ENCODE data around the gene P2RX3.
A peak's percentile ranks its signal among the peaks of the same experiment; 100 is the strongest.
"Not testable (repeated sequence)": the region's sequence is repeated elsewhere in the genome, so short reads cannot be mapped to it uniquely, and the experiment has no call there.

The P2RX3 gene

GRCh38 chr11:57338142-57338541, at the start of gene P2RX3:
Gene P2RX3 (plus strand): TSS chr11:57338352. CDS start chr11:57338551, 199 bp downstream.
- no peak for DNase-seq

DNA sequence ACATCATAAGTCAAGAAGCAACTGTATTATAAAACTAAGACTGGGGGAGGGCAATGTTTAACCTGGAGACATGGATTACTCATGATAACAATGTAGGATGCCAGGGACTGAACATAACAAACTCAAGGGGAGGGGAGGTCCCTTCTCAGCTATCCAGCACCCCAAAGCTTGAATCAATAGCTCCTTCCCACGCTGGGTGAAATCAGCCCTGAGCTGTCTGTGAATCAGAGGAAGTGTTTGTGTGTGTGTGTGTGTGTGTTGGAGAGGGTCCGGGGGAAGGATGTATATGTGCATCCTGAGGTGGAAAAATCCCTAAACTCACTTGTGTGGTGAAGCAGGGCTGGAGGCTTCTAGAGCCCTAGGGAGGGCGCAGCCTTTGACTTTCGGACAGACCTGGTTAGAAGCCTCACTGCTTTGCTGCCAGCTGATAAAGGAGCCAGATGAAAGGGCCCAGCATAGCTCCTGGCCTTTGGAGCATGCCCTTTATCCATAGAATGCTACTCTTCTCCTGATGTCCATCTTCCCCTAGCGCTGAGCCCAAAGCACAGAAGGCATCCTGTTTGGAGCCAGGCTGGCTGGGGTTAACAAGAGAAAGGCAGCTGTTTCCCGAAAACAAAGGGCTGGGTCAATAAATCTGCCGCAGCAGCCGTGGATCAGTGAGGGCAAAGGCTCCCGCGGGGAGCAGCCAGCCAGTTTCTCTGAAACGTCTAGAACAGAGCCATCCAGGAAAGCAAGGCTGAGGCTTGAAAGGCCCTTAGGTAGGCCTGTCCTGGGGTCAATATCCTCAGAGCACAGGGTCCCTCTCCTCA, 49.2 kb upstream of the P2RX3 start:
- peak in 1 of 2 experiments; percentile 57 for DNase-seq

- no peak for DNase-seq
These were observed 47.9 kb upstream of the P2RX3 start for GRCh38 chr11:57290288-57290687.

DNA sequence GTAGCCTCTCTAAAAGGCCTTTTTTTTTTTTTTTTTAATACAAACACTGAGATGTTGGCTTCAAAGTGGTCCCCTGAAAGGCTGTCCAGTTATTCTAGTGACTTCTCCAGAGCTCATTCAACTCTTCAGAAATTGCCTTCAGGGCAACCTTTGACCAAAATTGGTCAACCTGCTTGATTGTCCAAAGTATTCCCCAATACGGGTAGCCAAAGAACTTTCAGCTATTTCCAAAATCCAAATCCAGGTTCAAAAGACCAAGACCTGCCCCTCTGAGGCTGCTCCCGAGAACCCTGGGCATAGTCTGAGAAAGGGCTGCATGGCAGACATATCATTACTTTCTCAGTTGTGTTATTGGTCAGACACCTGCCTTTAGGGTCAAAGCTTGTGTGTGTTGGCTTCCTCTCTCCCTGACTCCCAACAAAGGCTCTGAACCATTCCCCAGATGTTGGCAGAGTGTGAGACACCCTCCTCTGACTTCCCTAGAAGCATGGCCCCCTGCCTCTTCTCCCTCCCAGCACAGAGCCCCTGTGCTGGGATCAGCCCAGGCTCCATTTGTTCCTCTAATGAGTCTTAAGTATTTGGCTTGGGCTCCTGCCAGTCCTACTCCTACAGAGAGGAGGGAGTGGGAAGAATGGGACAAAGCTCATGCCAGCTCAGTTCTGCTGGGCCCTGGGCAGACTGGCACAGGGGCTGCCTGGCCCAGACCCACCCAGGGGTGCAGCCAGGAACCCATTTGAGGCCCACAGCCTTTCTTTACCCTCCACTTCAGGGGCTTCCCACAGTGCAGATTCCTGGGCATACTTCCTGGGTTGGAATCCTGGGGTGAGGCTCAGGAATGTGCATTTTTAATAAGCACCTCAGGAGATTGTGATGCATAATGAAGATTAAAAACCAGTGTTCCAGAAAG, 43.7 kb upstream of the P2RX3 start:
- peak; percentile 12 to 27 for DNase-seq

DNA sequence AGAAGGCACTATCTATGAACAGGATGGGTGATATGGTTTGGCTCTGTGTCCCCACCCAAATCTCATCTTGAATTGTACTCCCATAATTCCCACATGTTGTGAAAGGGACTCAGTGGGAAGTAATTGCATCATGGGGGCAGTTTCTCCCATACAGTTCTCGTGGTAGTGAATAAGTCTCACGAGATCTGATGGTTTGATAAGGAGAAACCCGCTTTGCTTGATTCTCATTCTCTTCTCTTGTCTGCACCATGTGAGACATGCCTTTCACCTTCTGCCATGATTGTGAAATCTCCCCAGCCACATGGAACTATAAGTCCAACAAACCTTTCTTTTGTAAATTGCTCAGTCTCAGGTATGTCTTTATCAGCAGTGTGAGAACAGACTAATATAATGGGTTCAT, 41.9 kb upstream of the P2RX3 start:
- not testable (repeated sequence) for DNase-seq

DNA sequence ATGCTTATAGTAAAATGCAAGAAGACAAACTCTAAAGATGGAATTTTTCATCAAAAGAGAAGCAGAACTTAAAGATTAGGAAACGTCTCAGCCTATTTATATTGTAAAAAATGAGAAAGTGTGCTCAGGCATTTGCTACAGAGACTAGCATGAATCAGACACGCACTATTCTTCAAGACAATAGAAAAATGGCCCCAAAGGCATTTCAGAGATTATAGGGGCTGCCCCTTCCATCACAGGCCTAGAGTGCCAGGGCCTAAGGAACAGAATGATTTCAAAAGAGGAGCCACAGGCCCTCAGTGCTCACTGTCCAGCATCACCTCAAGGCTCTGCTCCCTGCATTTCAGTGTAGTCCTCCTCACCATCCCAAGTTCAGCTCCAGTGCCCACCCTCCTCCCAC, 40.9 kb upstream of the P2RX3 start:
- DNase-seq: no peak

- DNase-seq: no peak
These were observed 38.9 kb upstream of the P2RX3 start for GRCh38 chr11:57299150-57299737.

GRCh38 chr11:57300785-57301184, 37.4 kb upstream of the P2RX3 start:
- no peak for DNase-seq

DNA sequence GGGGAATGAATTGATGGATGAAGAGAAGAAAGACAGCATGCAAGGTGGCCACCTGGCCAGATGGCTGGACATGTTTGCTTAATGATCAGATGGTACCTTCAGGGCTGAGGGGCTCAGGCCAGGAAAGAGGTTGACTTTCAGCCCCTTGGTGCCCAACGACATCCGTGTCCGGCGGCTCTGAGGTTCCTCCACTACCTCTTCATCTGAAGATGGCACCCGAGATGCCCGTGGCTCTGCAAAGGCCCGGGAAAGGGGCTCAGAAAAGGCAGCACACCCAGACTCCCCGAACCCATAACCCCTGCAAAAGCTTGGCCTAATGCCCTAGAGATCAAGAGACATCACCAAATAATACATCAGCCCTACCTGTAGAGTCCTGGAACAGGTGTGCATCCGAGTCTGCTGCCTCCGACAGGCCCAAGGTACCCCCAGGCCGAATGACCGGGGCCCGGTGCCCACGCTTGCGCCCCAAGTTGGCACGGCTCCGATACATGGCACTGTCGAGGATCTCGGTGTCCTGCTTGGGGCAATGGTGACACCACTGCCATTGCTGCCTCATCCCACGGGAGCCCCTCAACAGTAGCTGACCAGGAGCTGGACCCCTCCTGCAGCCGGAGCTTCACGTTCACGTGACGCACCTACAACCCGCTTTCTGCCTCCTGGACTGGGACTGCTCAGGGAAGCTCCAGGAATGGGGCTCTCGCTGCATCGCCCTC, 36.3 kb upstream of the P2RX3 start:
- no peak for DNase-seq

- no peak for DNase-seq
These were observed 35.7 kb upstream of the P2RX3 start for GRCh38 chr11:57302489-57302888.

DNA sequence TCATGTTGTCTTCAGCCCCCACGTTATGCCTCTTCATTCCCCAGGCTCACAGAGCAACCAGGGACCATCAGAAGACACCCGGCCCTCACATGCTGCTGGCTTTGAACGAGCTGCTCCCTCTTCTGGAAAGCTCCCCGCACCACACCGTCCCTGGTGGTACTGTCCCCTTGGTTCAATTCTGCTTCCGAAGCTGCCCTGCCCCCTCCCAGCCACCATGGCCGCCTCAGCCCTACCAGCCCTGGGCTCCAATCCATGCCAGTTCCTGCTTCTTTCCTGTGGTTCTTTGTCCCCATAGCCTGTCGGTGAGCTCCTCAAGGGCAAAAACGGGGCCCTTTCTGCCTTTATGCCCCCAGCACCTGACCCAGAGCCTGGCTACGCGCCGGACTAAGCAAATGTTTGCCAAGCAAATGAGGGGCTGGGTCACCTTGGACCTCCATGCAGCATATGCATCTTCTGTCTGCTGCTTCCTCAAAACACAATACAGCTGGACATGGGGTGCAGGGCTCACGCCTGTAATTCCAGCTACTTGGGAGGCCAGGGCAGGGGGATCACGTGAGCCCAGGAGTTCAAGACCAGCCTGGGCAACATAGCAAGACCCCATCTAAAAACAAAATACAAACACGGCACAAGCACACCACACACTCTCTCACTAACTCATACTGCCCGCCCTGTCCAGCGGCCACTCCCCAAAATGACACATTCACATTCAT, 34.7 kb upstream of the P2RX3 start:
- DNase-seq: no peak

DNA sequence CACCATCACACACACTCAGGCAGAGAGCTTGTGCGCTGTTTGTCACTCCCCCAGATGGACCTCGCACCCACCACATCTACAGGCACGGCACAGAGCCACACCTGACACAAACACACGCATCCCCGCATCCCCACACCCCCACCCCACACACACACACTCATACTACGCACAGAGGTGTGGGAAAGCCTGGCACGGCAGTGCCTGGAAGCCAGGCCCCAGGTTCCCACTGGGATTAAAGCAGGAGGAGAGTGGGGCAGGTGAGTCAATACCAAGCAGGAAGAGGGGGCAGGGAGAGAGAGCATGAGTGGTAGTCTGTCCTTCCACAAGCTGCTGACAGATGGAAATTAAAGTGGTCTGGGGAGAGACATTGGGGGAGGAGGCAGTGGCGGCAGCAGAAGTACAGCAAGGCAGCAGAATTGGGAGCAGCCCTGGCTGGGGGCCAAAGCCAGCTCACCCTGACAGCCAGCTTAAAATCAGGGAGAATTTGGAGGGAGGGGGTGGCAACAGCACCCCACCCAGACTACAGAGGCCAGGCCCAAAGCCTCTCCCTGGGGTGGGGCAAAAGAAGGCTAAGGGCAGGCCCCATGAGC, 34.1 kb upstream of the P2RX3 start:
- peak; percentile 25 to 69 for DNase-seq

- DNase-seq: no peak
These were observed 32.6 kb upstream of the P2RX3 start for GRCh38 chr11:57305523-57305922.

DNA sequence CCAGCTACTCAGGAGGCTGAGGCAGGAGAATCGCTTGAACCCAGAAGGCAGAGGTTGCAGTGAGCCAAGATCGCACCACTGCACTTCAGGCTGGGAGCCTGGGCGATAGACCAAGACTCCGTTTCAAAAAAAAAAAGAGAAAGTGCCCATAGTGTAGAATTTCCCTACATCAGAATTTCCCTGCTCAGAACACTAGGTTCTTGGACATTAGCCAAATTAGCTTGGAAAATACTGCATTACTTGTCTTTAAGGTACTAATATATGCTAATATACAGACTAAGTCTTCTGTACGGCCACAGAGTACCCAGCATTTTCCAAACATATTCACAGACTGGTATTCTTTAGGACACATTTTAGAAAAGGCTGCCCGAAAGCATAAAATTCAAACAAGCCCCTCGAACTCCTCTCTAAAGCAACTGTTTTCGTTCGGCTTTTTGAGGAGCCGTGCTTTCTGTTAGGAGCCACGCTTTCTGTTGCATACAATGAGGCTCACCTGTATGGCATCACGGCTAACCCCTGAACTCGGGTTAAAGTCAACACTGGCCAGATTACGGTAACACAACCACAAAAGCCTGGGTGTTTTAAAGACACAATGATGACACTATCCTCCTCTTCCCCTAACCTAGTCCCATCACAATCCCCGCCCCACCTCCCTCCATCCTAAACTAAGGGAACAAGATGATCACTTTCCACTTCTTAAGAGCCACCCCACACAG, 31.8 kb upstream of the P2RX3 start:
- DNase-seq: no peak

DNA sequence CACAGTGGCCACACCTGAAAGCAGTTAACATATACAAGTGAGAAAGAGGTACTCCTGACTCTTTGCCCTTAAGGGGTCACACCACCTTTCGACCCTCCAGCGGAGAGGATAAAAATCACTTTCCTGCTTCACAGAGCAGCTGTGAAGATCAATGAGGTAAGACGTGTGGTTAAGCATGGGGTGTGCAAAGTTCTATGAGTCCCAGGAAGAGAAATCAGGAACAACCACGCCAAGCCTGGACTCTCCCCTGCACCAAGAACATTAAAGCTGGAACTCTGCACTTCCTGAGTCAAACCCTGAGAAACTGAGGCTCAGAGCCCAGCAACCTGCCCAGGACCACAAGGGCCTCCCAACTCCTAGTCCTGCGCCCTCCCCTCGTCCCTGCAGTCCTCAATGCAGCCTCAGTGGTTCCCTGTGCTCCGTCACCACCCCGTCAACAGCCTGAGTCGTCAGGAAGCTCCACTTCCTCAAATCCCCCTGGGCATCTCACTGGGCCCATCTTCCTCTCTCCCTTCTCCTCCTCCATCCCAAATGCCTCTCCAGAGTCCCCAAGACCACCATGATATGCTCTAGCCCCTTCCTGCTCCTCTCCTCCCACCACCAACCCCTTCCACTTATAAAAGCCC, 31.1 kb upstream of the P2RX3 start:
- DNase-seq: no peak

DNA sequence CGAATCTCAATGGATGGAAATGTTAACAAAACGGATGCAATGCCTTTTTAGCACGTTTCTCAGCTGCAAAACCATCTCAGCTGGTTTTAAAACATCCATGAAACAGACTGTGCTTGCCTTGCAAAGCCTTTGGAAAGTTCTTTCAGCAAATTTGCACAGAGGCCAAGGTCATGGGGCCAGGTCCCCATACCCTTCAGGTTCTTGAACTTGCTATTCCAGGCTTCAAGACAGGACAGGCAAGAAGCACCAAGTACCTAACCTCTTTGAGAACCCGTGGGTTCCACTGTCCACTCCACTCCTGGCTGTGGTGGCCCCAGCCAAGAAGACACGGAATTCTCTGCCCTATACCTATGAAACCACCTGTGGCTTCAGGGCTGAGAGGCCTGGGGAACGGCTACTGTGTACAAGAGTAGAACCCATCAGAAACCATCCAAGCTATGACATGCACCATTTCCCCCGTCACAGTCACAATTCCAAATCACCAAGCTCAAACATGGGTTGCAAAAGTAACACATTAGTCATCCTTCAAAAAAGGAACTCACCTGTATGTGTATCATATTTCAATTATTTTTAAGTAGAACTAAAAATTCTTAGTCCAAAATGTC, 30.4 kb upstream of the P2RX3 start:
- DNase-seq: no peak

GRCh38 chr11:57308426-57309060, 29.6 kb upstream of the P2RX3 start:
- DNase-seq: no peak

DNA sequence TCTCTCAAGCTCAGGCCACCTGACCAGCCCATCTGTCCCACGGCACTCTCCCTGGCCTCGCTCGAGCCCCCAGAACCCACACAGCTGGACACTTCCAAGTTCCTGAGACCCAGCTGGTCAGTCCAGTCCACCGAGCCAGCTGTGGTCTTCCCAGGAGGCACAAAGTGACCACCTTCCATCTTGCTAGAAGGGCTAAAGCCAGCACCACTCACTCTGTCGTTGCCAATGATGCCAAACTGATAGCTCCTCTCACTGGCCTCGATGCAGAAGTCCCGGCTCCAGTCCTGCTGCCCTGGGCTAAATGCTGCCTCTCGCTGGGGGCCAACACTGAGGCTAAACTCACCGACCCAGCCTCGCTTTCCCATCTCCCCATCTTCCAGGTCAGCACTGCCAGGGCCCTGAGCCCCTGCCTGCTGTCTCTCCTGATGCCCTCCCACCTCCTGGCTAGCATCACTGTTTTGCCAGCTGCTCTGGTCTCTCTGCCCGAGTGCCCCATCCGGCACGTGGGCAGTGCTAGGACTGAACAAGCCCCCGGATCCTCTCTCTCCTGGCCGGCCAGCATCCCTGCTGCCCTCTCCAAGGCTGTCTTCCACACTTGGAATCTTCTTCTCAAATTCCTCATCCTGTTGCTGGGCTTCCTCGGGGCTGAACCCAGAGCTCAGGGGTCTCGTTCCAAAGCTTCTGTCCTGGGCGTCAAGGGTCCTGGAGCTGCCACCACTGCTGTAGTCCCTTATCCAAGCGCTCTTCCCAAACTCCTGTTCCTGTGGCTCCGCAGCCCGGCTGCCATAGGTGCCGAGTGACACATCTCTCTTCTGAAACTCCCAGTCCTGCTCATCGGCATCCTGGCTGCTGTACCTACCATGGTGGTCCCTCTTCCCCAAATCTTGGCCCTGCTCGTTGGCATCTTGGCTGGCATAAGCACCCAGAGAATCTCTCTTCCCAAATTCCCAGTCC, 28.8 kb upstream of the P2RX3 start:
- DNase-seq: no peak

All from NCI-H2081 (cell line).